ENCODE measurements around the gene PRKN.
"Not testable (repeated sequence)": the region's sequence is repeated elsewhere in the genome, so short reads cannot be mapped to it uniquely, and the experiment has no call there.

Gene PRKN

DNA sequence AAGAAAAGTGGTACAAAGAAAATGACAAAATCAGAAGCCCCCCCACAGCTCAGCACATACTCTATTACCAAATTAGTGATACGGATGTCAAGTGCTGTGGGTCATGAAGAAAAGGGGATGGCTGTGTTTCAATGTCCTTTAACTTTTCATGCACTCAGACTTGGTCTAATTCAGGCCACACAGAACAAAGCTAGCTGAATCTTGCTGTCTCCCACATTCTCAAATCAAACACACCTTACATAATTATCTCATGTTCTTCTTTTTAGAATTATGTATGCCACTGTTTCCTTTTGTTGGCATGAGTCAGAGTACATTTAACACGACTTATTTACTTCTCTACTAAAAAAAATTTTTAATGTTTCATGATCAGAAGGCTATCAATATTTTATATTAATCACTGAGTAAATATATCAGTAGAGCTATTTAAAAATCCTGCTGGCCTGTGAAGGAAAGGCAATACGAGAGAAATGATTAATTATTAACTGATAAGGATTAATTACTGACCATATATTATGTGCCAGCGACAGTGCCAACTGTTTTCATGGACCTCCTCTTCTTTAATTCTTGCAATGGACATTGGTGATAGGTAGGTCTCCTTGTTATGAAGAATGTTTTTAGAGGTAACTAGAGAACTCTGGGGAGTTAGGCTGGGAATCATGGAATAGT is 857.2 kb downstream of the PRKN start:
- no peak overlapping the region for H3K27ac ChIP-seq (ENCODE audit: low read length)
- H3K36me3 ChIP-seq (ENCODE audit: control insufficient read depth in 2 of 2, insufficient read depth in 2 of 2, low read length in 2 of 2): no peaks in the 10 kb centered on the region
- H3K9me3 ChIP-seq (ENCODE audit: control insufficient read depth in 2 of 2, low read length in 2 of 2): no peaks in the 10 kb centered on the region
- no peaks in the 10 kb centered on the region for H3K4me1 ChIP-seq (ENCODE audit: control insufficient read depth, insufficient read depth, low read length)
- H3K27me3 ChIP-seq (ENCODE audit: control insufficient read depth in 1 of 2, insufficient read depth in 2 of 2, low read length in 2 of 2): no peaks in the 10 kb centered on the region
- H3K9ac ChIP-seq (ENCODE audit: low read length in 2 of 2): no peak overlapping the region
- no peak overlapping the region for H3K4me3 ChIP-seq (ENCODE audit: low read length in 2 of 2)

DNA sequence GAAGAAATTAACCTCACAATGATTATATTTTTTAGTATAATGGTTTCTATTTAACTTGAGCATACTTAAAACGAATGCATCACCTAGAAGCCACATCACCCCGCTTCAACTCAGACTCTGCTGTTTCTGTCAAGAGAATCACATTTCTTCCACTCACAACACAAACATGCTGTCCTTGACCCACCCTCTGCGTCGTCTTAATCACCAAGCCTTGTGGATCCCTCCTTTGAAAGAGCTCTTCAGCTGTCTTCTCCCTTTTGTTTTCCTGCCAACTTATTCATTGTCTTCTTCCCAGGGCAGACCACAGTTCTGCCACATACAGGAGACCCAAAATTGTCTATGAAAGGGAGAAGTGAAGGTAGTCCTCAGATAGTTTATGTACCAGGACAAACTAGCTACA is 858.1 kb downstream of the PRKN start:
- H3K9me3 ChIP-seq (ENCODE audit: control insufficient read depth in 2 of 2, low read length in 2 of 2): no peaks in the 10 kb centered on the region
- H3K36me3 ChIP-seq (ENCODE audit: control insufficient read depth in 2 of 2, insufficient read depth in 2 of 2, low read length in 2 of 2): no peaks in the 10 kb centered on the region
- no peak overlapping the region for H3K9ac ChIP-seq (ENCODE audit: low read length in 2 of 2)
- no peaks in the 10 kb centered on the region for H3K4me1 ChIP-seq (ENCODE audit: control insufficient read depth, insufficient read depth, low read length)
- H3K27ac ChIP-seq (ENCODE audit: low read length): no peak overlapping the region
- H3K27me3 ChIP-seq (ENCODE audit: control insufficient read depth in 1 of 2, insufficient read depth in 2 of 2, low read length in 2 of 2): no peaks in the 10 kb centered on the region
- no peak overlapping the region for H3K4me3 ChIP-seq (ENCODE audit: low read length in 2 of 2)

DNA sequence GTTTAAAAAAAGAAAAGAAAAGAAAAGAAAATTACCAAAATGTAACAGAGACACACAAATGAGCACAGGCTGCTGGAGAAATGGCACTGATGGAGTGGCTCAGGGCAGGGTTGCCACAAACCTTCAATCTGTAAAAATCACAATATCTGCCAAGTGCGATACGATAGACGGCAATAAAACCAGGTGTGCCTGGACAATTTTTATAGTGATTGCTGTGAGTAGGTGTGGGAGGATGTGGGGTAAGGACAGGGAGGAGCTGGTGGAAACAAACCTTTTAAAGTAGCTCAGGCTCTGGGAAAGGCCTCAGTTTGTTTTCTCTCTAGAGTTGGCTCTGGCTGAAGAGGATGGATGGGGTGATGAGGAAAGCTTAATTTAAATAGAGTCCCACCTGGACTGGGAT is 861.0 kb downstream of the PRKN start:
- Histone ChIP-seq H3K27me3 (ENCODE audit: control insufficient read depth in 1 of 2, insufficient read depth in 2 of 2, low read length in 2 of 2) (no peaks in the 10 kb centered on the region), H3K27ac (ENCODE audit: low read length) (no peak overlapping the region), H3K9ac (ENCODE audit: low read length in 2 of 2) (no peak overlapping the region), H3K4me3 (ENCODE audit: low read length in 2 of 2) (no peak overlapping the region), H3K4me1 (ENCODE audit: control insufficient read depth, insufficient read depth, low read length) (no peaks in the 10 kb centered on the region), H3K36me3 (ENCODE audit: control insufficient read depth in 2 of 2, insufficient read depth in 2 of 2, low read length in 2 of 2) (no peaks in the 10 kb centered on the region), H3K9me3 (ENCODE audit: control insufficient read depth in 2 of 2, low read length in 2 of 2) (no peaks in the 10 kb centered on the region)

DNA sequence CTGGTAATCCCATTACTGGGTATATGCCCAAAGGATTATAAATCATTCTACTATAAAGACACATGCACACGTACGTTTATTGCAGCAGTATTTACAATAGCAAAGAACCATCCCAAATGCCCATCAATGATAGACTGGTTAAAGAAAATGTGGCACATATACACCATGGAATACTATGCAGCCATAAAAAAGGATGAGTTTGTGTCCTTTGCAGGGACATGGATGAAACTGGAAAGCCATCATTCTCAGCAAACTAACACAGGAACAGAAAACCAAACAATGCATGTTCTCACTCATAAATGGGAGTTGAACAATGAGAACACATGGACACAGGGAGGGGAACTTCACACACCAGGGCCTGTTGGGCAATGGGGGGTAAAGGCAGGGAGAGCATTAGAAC is 866.5 kb downstream of the PRKN start:
- H3K27ac ChIP-seq (ENCODE audit: low read length); H3K27me3 ChIP-seq (ENCODE audit: control insufficient read depth in 1 of 2, insufficient read depth in 2 of 2, low read length in 2 of 2); H3K4me3 ChIP-seq (ENCODE audit: low read length in 2 of 2); H3K9ac ChIP-seq (ENCODE audit: low read length in 2 of 2); H3K9me3 ChIP-seq (ENCODE audit: control insufficient read depth in 2 of 2, low read length in 2 of 2); H3K4me1 ChIP-seq (ENCODE audit: control insufficient read depth, insufficient read depth, low read length); H3K36me3 ChIP-seq (ENCODE audit: control insufficient read depth in 2 of 2, insufficient read depth in 2 of 2, low read length in 2 of 2): not testable (repeated sequence)

DNA sequence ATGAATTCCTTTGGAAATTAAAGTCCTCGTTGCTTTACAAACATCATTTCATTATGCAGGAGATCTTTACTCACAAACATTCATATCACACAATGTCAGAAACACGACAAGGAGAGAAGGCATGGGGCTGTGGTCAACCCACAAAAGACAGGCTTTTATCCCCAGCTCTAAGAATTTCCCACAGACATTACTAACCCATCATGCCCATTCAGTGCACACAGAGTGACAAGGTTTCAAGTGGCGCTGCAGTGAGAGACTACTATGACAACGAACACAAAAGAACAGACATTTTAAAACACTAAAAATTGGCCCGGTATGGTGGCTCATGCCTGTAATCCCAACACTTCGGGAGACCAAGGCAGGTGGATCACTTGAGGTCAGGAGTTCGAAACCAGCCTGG is 873.9 kb downstream of the PRKN start:
- H3K4me1 ChIP-seq (ENCODE audit: control insufficient read depth, insufficient read depth, low read length): no peaks in the 10 kb centered on the region
- no peak overlapping the region for H3K9ac ChIP-seq (ENCODE audit: low read length in 2 of 2)
- no peak overlapping the region for H3K4me3 ChIP-seq (ENCODE audit: low read length in 2 of 2)
- no peaks in the 10 kb centered on the region for H3K27me3 ChIP-seq (ENCODE audit: control insufficient read depth in 1 of 2, insufficient read depth in 2 of 2, low read length in 2 of 2)
- no peaks in the 10 kb centered on the region for H3K36me3 ChIP-seq (ENCODE audit: control insufficient read depth in 2 of 2, insufficient read depth in 2 of 2, low read length in 2 of 2)
- no peaks in the 10 kb centered on the region for H3K9me3 ChIP-seq (ENCODE audit: control insufficient read depth in 2 of 2, low read length in 2 of 2)
- no peak overlapping the region for H3K27ac ChIP-seq (ENCODE audit: low read length)

DNA sequence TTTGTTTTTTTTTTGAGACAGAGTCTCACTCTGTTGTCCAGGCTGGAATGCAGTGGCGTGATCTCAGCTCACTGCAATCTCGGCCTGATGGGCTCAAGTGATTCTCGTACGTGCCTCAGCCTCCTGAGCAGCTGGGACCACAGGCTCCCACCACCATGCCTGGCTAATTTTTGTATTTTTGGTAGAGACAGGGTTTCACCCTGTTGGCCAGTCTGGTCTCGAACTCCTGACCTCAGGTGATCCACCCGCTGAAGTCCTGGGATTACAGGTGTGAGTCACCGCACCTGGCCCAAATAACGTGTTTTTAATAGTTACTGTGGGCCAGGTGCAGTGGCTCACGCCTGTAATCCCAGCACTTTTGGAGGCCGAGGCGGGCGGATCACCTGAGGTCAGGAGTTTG is 876.1 kb downstream of the PRKN start:
- H3K4me3 ChIP-seq (ENCODE audit: low read length in 2 of 2); H3K27ac ChIP-seq (ENCODE audit: low read length); H3K36me3 ChIP-seq (ENCODE audit: control insufficient read depth in 2 of 2, insufficient read depth in 2 of 2, low read length in 2 of 2); H3K9me3 ChIP-seq (ENCODE audit: control insufficient read depth in 2 of 2, low read length in 2 of 2); H3K4me1 ChIP-seq (ENCODE audit: control insufficient read depth, insufficient read depth, low read length); H3K9ac ChIP-seq (ENCODE audit: low read length in 2 of 2); H3K27me3 ChIP-seq (ENCODE audit: control insufficient read depth in 1 of 2, insufficient read depth in 2 of 2, low read length in 2 of 2): not testable (repeated sequence)

DNA sequence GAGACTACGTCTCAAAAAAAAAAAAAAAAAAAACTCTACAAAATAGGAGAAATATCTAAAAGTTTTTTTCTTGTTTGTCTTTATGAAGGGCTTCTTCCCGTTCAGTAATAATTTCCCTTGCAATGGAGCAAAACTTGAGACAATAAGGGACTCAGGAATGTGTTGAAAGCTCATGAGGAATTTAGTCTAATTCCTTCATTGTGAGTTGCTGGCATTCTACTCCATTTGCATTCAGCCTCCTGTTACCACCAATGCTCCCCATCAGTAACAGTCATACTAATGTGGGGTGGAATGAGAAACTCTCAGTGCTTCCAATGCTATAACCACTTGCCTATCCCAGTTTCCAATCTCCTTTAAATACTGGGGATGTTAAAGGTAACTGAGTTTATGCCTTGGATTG is 877.0 kb downstream of the PRKN start:
- H3K27ac ChIP-seq (ENCODE audit: low read length): no peak overlapping the region
- no peaks in the 10 kb centered on the region for H3K27me3 ChIP-seq (ENCODE audit: control insufficient read depth in 1 of 2, insufficient read depth in 2 of 2, low read length in 2 of 2)
- H3K9ac ChIP-seq (ENCODE audit: low read length in 2 of 2): no peak overlapping the region
- no peak overlapping the region for H3K4me3 ChIP-seq (ENCODE audit: low read length in 2 of 2)
- H3K9me3 ChIP-seq (ENCODE audit: control insufficient read depth in 2 of 2, low read length in 2 of 2): no peaks in the 10 kb centered on the region
- no peaks in the 10 kb centered on the region for H3K36me3 ChIP-seq (ENCODE audit: control insufficient read depth in 2 of 2, insufficient read depth in 2 of 2, low read length in 2 of 2)
- H3K4me1 ChIP-seq (ENCODE audit: control insufficient read depth, insufficient read depth, low read length): no peaks in the 10 kb centered on the region

DNA sequence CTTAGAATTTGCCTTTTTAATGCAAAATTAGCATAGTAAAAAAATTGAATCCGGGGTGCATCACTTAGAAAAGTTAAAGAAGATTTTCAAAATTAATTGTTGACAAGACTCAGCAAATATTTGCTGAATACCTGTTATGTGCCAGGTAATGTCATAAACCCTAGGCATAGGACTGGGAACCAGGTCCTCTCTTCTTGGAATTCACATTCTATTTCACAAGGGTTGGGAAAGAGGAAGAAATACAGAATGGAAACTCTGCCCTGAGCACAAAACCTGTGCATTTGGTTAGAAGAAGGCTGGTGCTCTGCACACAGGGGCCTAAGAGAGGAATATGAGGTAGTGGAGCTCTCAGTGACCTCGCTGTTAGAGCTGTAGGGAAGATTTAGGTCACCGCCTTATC is 879.9 kb downstream of the PRKN start:
- Histone ChIP-seq H3K4me1 (ENCODE audit: control insufficient read depth, insufficient read depth, low read length) (no peaks in the 10 kb centered on the region), H3K9ac (ENCODE audit: low read length in 2 of 2) (no peak overlapping the region), H3K27ac (ENCODE audit: low read length) (no peak overlapping the region), H3K27me3 (ENCODE audit: control insufficient read depth in 1 of 2, insufficient read depth in 2 of 2, low read length in 2 of 2) (no peaks in the 10 kb centered on the region), H3K9me3 (ENCODE audit: control insufficient read depth in 2 of 2, low read length in 2 of 2) (no peaks in the 10 kb centered on the region), H3K4me3 (ENCODE audit: low read length in 2 of 2) (no peak overlapping the region), H3K36me3 (ENCODE audit: control insufficient read depth in 2 of 2, insufficient read depth in 2 of 2, low read length in 2 of 2) (no peaks in the 10 kb centered on the region)

DNA sequence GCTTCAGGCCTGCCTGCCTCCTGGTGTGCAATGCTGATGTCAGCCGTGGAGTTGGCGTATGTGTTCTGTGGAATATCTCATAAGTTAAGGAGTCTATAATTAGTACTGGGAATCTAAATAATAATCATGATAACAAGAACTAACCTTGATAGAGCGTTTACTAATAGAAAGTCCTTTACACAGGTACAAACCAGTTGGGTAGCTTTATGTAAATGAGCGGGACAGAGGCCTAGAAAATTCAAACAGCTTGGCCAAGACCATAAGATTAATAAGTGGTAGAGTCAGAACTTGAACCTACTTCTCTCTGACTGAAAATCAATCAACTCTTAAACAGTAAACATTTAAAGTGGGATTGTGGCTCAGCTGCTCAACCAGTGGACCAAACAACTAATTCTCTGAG is 882.8 kb downstream of the PRKN start:
- H3K4me3 ChIP-seq (ENCODE audit: low read length in 2 of 2): no peak overlapping the region
- H3K36me3 ChIP-seq (ENCODE audit: control insufficient read depth in 2 of 2, insufficient read depth in 2 of 2, low read length in 2 of 2): no peaks in the 10 kb centered on the region
- no peaks in the 10 kb centered on the region for H3K4me1 ChIP-seq (ENCODE audit: control insufficient read depth, insufficient read depth, low read length)
- no peaks in the 10 kb centered on the region for H3K9me3 ChIP-seq (ENCODE audit: control insufficient read depth in 2 of 2, low read length in 2 of 2)
- H3K27me3 ChIP-seq (ENCODE audit: control insufficient read depth in 1 of 2, insufficient read depth in 2 of 2, low read length in 2 of 2): no peaks in the 10 kb centered on the region
- H3K9ac ChIP-seq (ENCODE audit: low read length in 2 of 2): no peak overlapping the region
- H3K27ac ChIP-seq (ENCODE audit: low read length): no peak overlapping the region

DNA sequence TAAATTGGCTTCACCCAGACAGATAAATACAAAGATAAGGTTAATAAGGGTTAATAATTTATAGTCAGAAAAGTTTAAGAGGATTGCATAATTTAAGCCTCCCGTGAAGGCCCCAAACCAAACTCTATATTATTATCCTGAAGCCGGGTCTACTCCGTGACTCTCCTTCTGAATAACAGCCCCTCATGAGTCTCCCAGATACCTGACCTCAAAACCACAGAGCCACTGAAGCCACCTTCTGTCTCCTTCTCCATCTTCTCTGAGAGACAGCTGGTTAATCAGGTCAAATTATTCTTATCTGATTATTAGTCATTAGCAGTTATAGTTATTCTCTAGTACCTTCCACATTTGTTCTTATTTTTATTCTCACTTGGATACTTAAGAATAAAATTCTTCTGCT is 884.5 kb downstream of the PRKN start:
- no peaks in the 10 kb centered on the region for H3K4me1 ChIP-seq (ENCODE audit: control insufficient read depth, insufficient read depth, low read length)
- no peak overlapping the region for H3K4me3 ChIP-seq (ENCODE audit: low read length in 2 of 2)
- H3K36me3 ChIP-seq (ENCODE audit: control insufficient read depth in 2 of 2, insufficient read depth in 2 of 2, low read length in 2 of 2): no peaks in the 10 kb centered on the region
- H3K27ac ChIP-seq (ENCODE audit: low read length): no peak overlapping the region
- H3K9ac ChIP-seq (ENCODE audit: low read length in 2 of 2): no peak overlapping the region
- no peaks in the 10 kb centered on the region for H3K27me3 ChIP-seq (ENCODE audit: control insufficient read depth in 1 of 2, insufficient read depth in 2 of 2, low read length in 2 of 2)
- no peaks in the 10 kb centered on the region for H3K9me3 ChIP-seq (ENCODE audit: control insufficient read depth in 2 of 2, low read length in 2 of 2)

DNA sequence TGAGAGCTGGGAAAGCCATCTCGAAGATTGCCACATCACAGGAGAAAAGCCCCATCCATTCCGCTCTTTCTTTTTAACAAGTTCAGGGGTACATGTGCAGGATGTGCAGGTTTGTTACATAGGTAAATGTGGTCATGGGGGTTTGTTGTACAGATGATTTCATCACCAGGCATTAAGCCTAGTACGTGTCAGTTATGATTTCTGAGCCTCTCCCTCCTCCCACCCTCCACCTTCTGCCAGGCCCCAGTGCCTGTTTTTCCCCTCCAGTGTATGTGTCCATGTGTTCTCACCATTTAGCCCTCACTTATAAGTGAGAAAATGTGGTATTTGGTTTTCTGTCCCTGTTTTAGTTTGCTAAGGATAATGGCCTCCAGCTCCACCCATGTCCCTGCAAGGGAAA is 887.2 kb downstream of the PRKN start:
- H3K27ac ChIP-seq (ENCODE audit: low read length): no peak overlapping the region
- H3K9ac ChIP-seq (ENCODE audit: low read length in 2 of 2): no peak overlapping the region
- no peaks in the 10 kb centered on the region for H3K36me3 ChIP-seq (ENCODE audit: control insufficient read depth in 2 of 2, insufficient read depth in 2 of 2, low read length in 2 of 2)
- no peaks in the 10 kb centered on the region for H3K4me1 ChIP-seq (ENCODE audit: control insufficient read depth, insufficient read depth, low read length)
- no peaks in the 10 kb centered on the region for H3K9me3 ChIP-seq (ENCODE audit: control insufficient read depth in 2 of 2, low read length in 2 of 2)
- H3K4me3 ChIP-seq (ENCODE audit: low read length in 2 of 2): no peak overlapping the region
- H3K27me3 ChIP-seq (ENCODE audit: control insufficient read depth in 1 of 2, insufficient read depth in 2 of 2, low read length in 2 of 2): no peaks in the 10 kb centered on the region
